ENCODE results near the gene CNTNAP2.

GRCh38 chr7:147240468-147240867 lies 1123.9 kb downstream of the CNTNAP2 start:
- TF ChIP-seq GATA2 (IDR thresholded peaks at IDR 0.05; ENCODE audit: low read depth, low read length), result no peak
- no peak for TF ChIP-seq GATA3 (IDR thresholded peaks at IDR 0.05; ENCODE audit: low read depth, low read length)
